Erythroblast (primary cell): ENCODE results near the gene OSR1.

Source experiments
- GATA1 ChIP-seq: IDR thresholded peaks from 2 replicates; pipeline ENCODE4 v1.6.1; 2011; ENCODE audit warnings: low read depth, mild to moderate bottlenecking, control low read depth, low read length, moderate library complexity
- POLR2A ChIP-seq: IDR thresholded peaks from 2 replicates; pipeline ENCODE4 v1.6.1; 2011; ENCODE audit warnings: mild to moderate bottlenecking, low read length

DNA sequence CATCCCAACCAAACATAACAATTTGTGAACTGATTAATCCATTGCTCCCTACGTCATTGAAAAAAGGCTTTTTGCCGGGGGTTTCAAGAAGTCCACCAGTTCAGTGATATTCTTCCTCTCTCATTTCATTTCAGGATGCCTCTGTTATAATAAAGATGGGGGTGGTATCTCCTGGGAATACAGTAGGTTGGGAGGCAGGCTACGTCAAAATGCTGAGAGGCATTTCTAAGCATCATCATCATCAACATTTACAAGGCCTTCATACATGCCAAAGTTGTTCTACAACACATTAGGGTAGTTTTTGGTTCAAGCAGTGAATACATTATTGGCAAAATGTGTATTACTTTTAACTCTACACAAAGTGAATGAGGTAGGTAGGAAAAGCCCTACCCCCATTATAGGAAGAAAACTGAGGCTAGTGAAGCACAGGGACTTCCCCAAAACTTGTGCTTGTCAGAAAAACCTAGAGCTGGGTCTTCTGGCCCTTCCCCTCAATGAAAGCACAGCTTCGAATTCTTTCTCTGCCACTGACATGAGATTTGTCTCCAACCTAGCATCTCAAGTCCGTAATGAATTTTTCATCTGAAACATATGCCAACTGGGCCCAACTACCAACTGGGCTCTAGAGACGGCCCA lies 11.3 kb downstream of the OSR1 start:
- no peak for TF ChIP-seq POLR2A
- TF ChIP-seq GATA1: no peak
